Neural cell (in vitro differentiated cells): Measurements from ENCODE around the gene TPPP3. TPM values are rescaled to one million over a fixed set of nuclear protein-coding genes. Genes with fewer than 3 reads are reported as not detected.

Experiments used
- H2AFZ ChIP-seq: fragments of 200-600, 300-800 bp; sonication (generic), shearing (Covaris generic); 2 replicates; pipeline ENCODE4 v1.6.0; 2014; ENCODE audit warnings: low read depth, mild to moderate bottlenecking, antibody characterized with exemption, low read length, moderate library complexity
- H3F3A ChIP-seq: fragments of 200-600 bp; shearing (Covaris generic); 2 replicates; pipeline ENCODE4 v1.6.1; 2016; ENCODE audit warnings: mild to moderate bottlenecking, moderate library complexity, mixed read lengths, antibody characterized with exemption, low read length; ENCODE audit not compliant: insufficient read depth, poor library complexity, severe bottlenecking
- H3K27ac ChIP-seq: fragments of 200-600, 300-800 bp; sonication (generic), shearing (Covaris generic); 2 replicates; pipeline ENCODE4 v1.5.1; 2014; ENCODE audit warnings: mild to moderate bottlenecking, low read length, moderate library complexity
- H3K27me3 ChIP-seq: fragments of 300-800, 200-600 bp; sonication (generic), shearing (Covaris generic); 2 replicates; pipeline ENCODE4 v1.6.0; 2014; ENCODE audit warnings: mild to moderate bottlenecking, low read depth, low read length, moderate library complexity; ENCODE audit not compliant: insufficient read depth
- H3K36me3 ChIP-seq: fragments of 300-800, 200-600 bp; sonication (generic), shearing (Covaris generic); 2 replicates; pipeline ENCODE4 v1.5.1; 2014; ENCODE audit warnings: mild to moderate bottlenecking, antibody characterized with exemption, low read length, moderate library complexity; ENCODE audit not compliant: insufficient read depth
- H3K4me2 ChIP-seq: fragments of 300-800, 200-600 bp; sonication (generic), shearing (Covaris generic); 2 replicates; pipeline ENCODE4 v1.6.0; 2014; ENCODE audit warnings: mild to moderate bottlenecking, low read length
- H3K4me3 ChIP-seq: fragments of 300-800, 200-600 bp; sonication (generic), shearing (Covaris generic); 2 replicates; pipeline ENCODE4 v1.5.1; 2014; ENCODE audit warnings: mild to moderate bottlenecking, low read length, moderate library complexity
- H3K79me2 ChIP-seq: fragments of 200-600 bp; shearing (Covaris generic); replicated peaks from 2 replicates; pipeline ENCODE4 v1.6.0; 2014; ENCODE audit warnings: mild to moderate bottlenecking, low read length, moderate library complexity; ENCODE audit not compliant: insufficient read depth
- H3K9ac ChIP-seq: fragments of 300-800, 200-600 bp; sonication (generic), shearing (Covaris generic); 2 replicates; pipeline ENCODE4 v1.6.1; 2016; ENCODE audit warnings: mild to moderate bottlenecking, low read length, mixed read lengths
- H3K9me2 ChIP-seq: fragments of 200-600 bp; shearing (Covaris generic); 2 replicates; pipeline ENCODE4 v1.6.1; 2016; ENCODE audit warnings: mild to moderate bottlenecking, low read length, mixed read lengths; ENCODE audit not compliant: insufficient read depth
- H3K9me3 ChIP-seq: fragments of 200-600, 300-800 bp; sonication (generic), shearing (Covaris generic); 2 replicates; pipeline ENCODE4 v1.6.1; 2016; ENCODE audit warnings: mild to moderate bottlenecking, mixed run types, low read length, moderate library complexity, mixed read lengths
- H4K20me1 ChIP-seq: fragments of 200-600 bp; shearing (Covaris generic); 2 replicates; pipeline ENCODE4 v1.6.1; 2016; ENCODE audit warnings: mild to moderate bottlenecking, mixed run types; ENCODE audit not compliant: insufficient read depth
- CTCF ChIP-seq: fragments of 450-650 bp; IDR thresholded peaks from 2 replicates; pipeline ENCODE4 v1.5.1; 2014; ENCODE audit warnings: antibody characterized with exemption, mild to moderate bottlenecking, moderate library complexity; ENCODE audit not compliant: poor library complexity, severe bottlenecking
- EP300 ChIP-seq: fragments of 450-650 bp; conservative IDR thresholded peaks from 2 replicates; pipeline ENCODE4 v1.6.1; 2014; ENCODE audit warnings: antibody characterized with exemption, mild to moderate bottlenecking, moderate library complexity; ENCODE audit not compliant: poor library complexity, severe bottlenecking
- EZH2 ChIP-seq: fragments of 200-600, 300-800 bp; shearing (Covaris generic), sonication (generic); IDR thresholded peaks from 2 replicates; pipeline ENCODE4 v1.6.1; 2014; ENCODE audit warnings: antibody characterized with exemption, low read length, borderline replicate concordance, mild to moderate bottlenecking; ENCODE audit not compliant: insufficient read depth, poor library complexity, severe bottlenecking
- MXI1 ChIP-seq: fragments of 450-650 bp; conservative IDR thresholded peaks from 2 replicates; pipeline ENCODE4 v1.6.1; 2014; ENCODE audit warnings: antibody characterized with exemption, mild to moderate bottlenecking; ENCODE audit not compliant: poor library complexity, severe bottlenecking
- POLR2AphosphoS5 ChIP-seq: IDR thresholded peaks from 2 replicates; pipeline ENCODE4 v1.6.1; 2012
- RAD21 ChIP-seq: fragments of 450-650 bp; conservative IDR thresholded peaks from 2 replicates; pipeline ENCODE4 v1.6.1; 2014; ENCODE audit warnings: antibody characterized with exemption, mild to moderate bottlenecking, moderate library complexity
- REST ChIP-seq: IDR thresholded peaks from 2 replicates; pipeline ENCODE4 v1.6.1; 2012; ENCODE audit warnings: borderline replicate concordance
- SMC3 ChIP-seq: fragments of 450-650 bp; conservative IDR thresholded peaks from 2 replicates; pipeline ENCODE4 v1.6.1; 2014; ENCODE audit warnings: antibody characterized with exemption, mild to moderate bottlenecking, moderate library complexity; ENCODE audit not compliant: poor library complexity
- TAF1 ChIP-seq: IDR thresholded peaks from 2 replicates; pipeline ENCODE4 v1.6.1; 2012; ENCODE audit warnings: low read depth
- polyA plus RNA-seq: library from polyadenylated mRNA; depleted of rRNA; stranded (reverse); fragments of >200 nt; gene quantifications from 2 replicates; pipeline ENCODE4 v1.2.3, GENCODE V29; 2014

TPPP3 gene
- polyA plus RNA-seq, 1 donor from 2014 or later = 2.7 TPM

- H3K9ac ChIP-seq = no peak overlapping the region
- H3K79me2 ChIP-seq = no peaks in the 10 kb centered on the region
- H3K27me3 ChIP-seq = no peaks in the 10 kb centered on the region
- H3K9me2 ChIP-seq = no peaks in the 10 kb centered on the region
- TF ChIP-seq MXI1 (no peak), TAF1 (no peak), REST (no peak), EP300 (no peak), CTCF (no peak), RAD21 (no peak), POLR2AphosphoS5 (no peak), SMC3 (no peak), EZH2 (no peak)
- H3K27ac ChIP-seq = no peak overlapping the region
- H2AFZ ChIP-seq = no peak overlapping the region
- no peaks in the 10 kb centered on the region for H3K9me3 ChIP-seq
- H4K20me1 ChIP-seq = no peaks in the 10 kb centered on the region
- H3F3A ChIP-seq = no peaks in the 10 kb centered on the region
- no peaks in the 10 kb centered on the region for H3K36me3 ChIP-seq
- no peak overlapping the region for H3K4me2 ChIP-seq
- no peak overlapping the region for H3K4me3 ChIP-seq
Measured at GRCh38 chr16:67389911-67390815, 3.1 kb downstream of the TPPP3 start.

- H3K27me3 ChIP-seq = no peaks in the 10 kb centered on the region
- no peaks in the 10 kb centered on the region for H3K9me3 ChIP-seq
- H3K27ac ChIP-seq = no peak overlapping the region
- TF ChIP-seq EZH2 (no peak), REST (no peak), POLR2AphosphoS5 (no peak), CTCF (no peak), MXI1 (no peak)
- H3F3A ChIP-seq = no peaks in the 10 kb centered on the region
- H3K4me3 ChIP-seq = no peak overlapping the region
- H3K36me3 ChIP-seq = no peaks in the 10 kb centered on the region
- no peak overlapping the region for H2AFZ ChIP-seq
- H3K9me2 ChIP-seq = no peaks in the 10 kb centered on the region
- no peaks in the 10 kb centered on the region for H3K79me2 ChIP-seq
- H3K4me2 ChIP-seq = no peak overlapping the region
- H4K20me1 ChIP-seq = no peaks in the 10 kb centered on the region
- H3K9ac ChIP-seq = no peak overlapping the region
Measured at GRCh38 chr16:67388591-67388990, 4.7 kb downstream of the TPPP3 start.
